Activated CD4-positive, alpha-beta T cell treated with anti-CD3 and anti-CD28 coated beads for 1 hour (primary cell): ENCODE data around the gene IGSF21.

Experiments used
- DNase-seq: peaks from one replicate; pipeline ENCODE4 v3.0.0-alpha.2; 2020

IGSF21 gene

GRCh38 chr1:18183533-18183932, 75.9 kb downstream of the IGSF21 start:
- no peak for DNase-seq

GRCh38 chr1:18187054-18187453, 79.5 kb downstream of the IGSF21 start:
- no peak for DNase-seq

GRCh38 chr1:18188820-18189517, 81.4 kb downstream of the IGSF21 start:
- no peak for DNase-seq

GRCh38 chr1:18190598-18190997, 83.0 kb downstream of the IGSF21 start:
- no peak for DNase-seq

- DNase-seq = no peak
Observed at GRCh38 chr1:18191037-18191436, 83.4 kb downstream of the IGSF21 start.

- DNase-seq = no peak
Observed at GRCh38 chr1:18191481-18192155, 84.0 kb downstream of the IGSF21 start.

GRCh38 chr1:18192182-18192581, 84.6 kb downstream of the IGSF21 start:
- no peak for DNase-seq

GRCh38 chr1:18192974-18193373, 85.4 kb downstream of the IGSF21 start:
- DNase-seq = no peak

GRCh38 chr1:18197299-18197698, 89.7 kb downstream of the IGSF21 start:
- no peak for DNase-seq

- DNase-seq = no peak
Observed at GRCh38 chr1:18198260-18198659, 90.7 kb downstream of the IGSF21 start.

- no peak for DNase-seq
Observed at GRCh38 chr1:18199462-18199861, 91.9 kb downstream of the IGSF21 start.

- no peak for DNase-seq
Observed at GRCh38 chr1:18200136-18200717, 92.6 kb downstream of the IGSF21 start.

- DNase-seq = no peak
Observed at GRCh38 chr1:18200918-18201317, 93.3 kb downstream of the IGSF21 start.

GRCh38 chr1:18201997-18202719, 94.6 kb downstream of the IGSF21 start:
- DNase-seq = no peak

- DNase-seq = no peak
Observed at GRCh38 chr1:18203645-18204044, 96.0 kb downstream of the IGSF21 start.

- DNase-seq = no peak
Observed at GRCh38 chr1:18204575-18204974, 97.0 kb downstream of the IGSF21 start.

- DNase-seq = no peak
Observed at GRCh38 chr1:18205319-18205718, 97.7 kb downstream of the IGSF21 start.

GRCh38 chr1:18211764-18212163, 104.2 kb downstream of the IGSF21 start:
- DNase-seq = no peak

GRCh38 chr1:18217398-18218043, 109.9 kb downstream of the IGSF21 start:
- no peak for DNase-seq

- no peak for DNase-seq
Observed at GRCh38 chr1:18229625-18230024, 122.0 kb downstream of the IGSF21 start.

GRCh38 chr1:18230321-18230720, 122.7 kb downstream of the IGSF21 start:
- DNase-seq = no peak

GRCh38 chr1:18230840-18231239, 123.2 kb downstream of the IGSF21 start:
- DNase-seq = no peak

GRCh38 chr1:18232052-18232451, 124.5 kb downstream of the IGSF21 start:
- no peak for DNase-seq
